ENCODE measurements around the gene EAPP.

- no peak for TF ChIP-seq SUZ12 (IDR thresholded peaks at IDR 0.05)
- no peak for TF ChIP-seq SP1 (IDR thresholded peaks at IDR 0.05)
- no peak for TF ChIP-seq FOXM1 (IDR thresholded peaks at IDR 0.05; ENCODE audit: borderline replicate concordance)
- TF ChIP-seq CTBP1 (IDR thresholded peaks at IDR 0.05; ENCODE audit: borderline replicate concordance) = no peak
- no peak for TF ChIP-seq BHLHE40 (IDR thresholded peaks at IDR 0.05; ENCODE audit: borderline replicate concordance)
- TF ChIP-seq ARNT (IDR thresholded peaks at IDR 0.05) = no peak
Observed at GRCh38 chr14:34569750-34570149, 30.2 kb upstream of the EAPP start.
